Lower leg skin (tissue), 3 donors: ENCODE data around the gene ELFN1.

Experiments
- POLR2A ChIP-seq, 2 donors: fragments of 450-650 bp; IDR thresholded peaks; one replicate each; pipeline ENCODE4 v1.6.1; 2016 to 2017; ENCODE audit warnings: antibody characterized with exemption in 2 of 2, mild to moderate bottlenecking in 1 of 2, moderate library complexity in 1 of 2
- TF ChIP-seq, protein P1 (sequence below), 3 donors: fragments of 450-650 bp; IDR thresholded peaks; one replicate each; pipeline ENCODE4 v1.5.1; 2016; ENCODE audit warnings: antibody characterized with exemption in 3 of 3, mild to moderate bottlenecking in 3 of 3, moderate library complexity in 2 of 3

DNA sequence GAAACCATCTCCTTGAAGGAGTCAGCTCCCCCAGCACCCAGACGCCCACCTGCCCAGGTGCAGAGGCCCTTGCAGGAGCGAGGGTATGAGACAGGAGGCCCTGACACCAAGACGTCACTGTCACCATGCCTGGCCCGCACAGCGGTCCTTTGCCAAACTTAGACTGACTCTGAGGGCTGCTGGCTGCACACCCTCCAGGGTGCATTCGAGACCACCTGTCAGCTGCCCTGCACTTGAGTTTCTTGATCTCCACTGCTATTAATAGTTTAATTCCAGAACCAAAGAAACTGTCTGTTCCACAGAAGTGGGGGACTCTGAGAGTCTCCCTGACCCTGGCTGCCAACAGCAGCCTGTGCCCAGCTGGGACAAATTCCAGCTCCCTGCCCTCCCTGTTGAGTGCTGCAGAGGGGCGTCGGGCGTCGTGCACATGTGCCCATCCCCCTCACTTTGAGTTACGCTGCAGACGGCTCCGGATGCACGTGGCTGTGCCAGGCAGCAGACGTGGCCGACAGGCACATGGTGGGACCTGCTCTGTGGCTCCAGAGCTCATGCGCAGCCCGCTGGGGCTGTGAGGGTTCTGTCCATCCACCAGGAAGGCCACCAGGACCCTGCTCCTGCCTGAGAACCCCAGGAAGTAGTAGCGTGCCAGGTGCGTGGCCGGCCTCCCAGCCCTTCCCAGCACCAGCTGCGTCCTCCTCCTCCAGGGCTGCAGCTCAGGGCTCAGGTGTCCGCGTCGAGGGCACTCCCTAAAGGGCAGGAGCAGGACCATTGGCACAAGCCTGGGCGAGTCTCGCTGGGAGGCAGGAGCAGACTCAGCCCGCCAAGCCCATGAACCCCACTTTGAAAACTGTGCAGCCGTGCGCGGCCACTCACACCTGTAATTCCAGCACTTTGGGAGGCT, 24.8 kb downstream of the ELFN1 start:
- TF ChIP-seq, protein P1, sequence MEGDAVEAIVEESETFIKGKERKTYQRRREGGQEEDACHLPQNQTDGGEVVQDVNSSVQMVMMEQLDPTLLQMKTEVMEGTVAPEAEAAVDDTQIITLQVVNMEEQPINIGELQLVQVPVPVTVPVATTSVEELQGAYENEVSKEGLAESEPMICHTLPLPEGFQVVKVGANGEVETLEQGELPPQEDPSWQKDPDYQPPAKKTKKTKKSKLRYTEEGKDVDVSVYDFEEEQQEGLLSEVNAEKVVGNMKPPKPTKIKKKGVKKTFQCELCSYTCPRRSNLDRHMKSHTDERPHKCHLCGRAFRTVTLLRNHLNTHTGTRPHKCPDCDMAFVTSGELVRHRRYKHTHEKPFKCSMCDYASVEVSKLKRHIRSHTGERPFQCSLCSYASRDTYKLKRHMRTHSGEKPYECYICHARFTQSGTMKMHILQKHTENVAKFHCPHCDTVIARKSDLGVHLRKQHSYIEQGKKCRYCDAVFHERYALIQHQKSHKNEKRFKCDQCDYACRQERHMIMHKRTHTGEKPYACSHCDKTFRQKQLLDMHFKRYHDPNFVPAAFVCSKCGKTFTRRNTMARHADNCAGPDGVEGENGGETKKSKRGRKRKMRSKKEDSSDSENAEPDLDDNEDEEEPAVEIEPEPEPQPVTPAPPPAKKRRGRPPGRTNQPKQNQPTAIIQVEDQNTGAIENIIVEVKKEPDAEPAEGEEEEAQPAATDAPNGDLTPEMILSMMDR (IDR thresholded peaks at IDR 0.05): no peak
- TF ChIP-seq POLR2A (IDR thresholded peaks at IDR 0.05): no peak
